GM12875 (cell line): Measurements from ENCODE around the gene ARL15.

Experiments
- H3K4me3 ChIP-seq: one replicate; pipeline ENCODE4 v1.5.1; 2011; ENCODE audit warnings: low read depth, low read length, control low read depth
- CTCF ChIP-seq: IDR thresholded peaks from 2 replicates; pipeline ENCODE4 v1.5.1; 2011; ENCODE audit warnings: low read depth, mild to moderate bottlenecking, control low read depth, inconsistent platforms, low read length, moderate library complexity, borderline replicate concordance; ENCODE audit not compliant: insufficient read depth

ARL15 gene

GRCh38 chr5:54261596-54261995 lies 48.8 kb downstream of the ARL15 start:
- no peak for TF ChIP-seq CTCF
- no peak overlapping the region for H3K4me3 ChIP-seq

GRCh38 chr5:54259981-54260380 lies 50.4 kb downstream of the ARL15 start:
- no peak overlapping the region for H3K4me3 ChIP-seq
- no peak for TF ChIP-seq CTCF

- no peak for TF ChIP-seq CTCF
- no peak overlapping the region for H3K4me3 ChIP-seq
Observed at GRCh38 chr5:54259090-54259489, 51.3 kb downstream of the ARL15 start.

GRCh38 chr5:54257366-54258118 lies 52.8 kb downstream of the ARL15 start:
- H3K4me3 ChIP-seq: no peak overlapping the region
- no peak for TF ChIP-seq CTCF

- 0 out of 2 replicates have a peak, but pooled peaks have one; percentile 2 for TF ChIP-seq CTCF
- no peak overlapping the region for H3K4me3 ChIP-seq
Observed at GRCh38 chr5:54254482-54255198, 55.7 kb downstream of the ARL15 start.

GRCh38 chr5:54251981-54252380 lies 58.4 kb downstream of the ARL15 start:
- no peak overlapping the region for H3K4me3 ChIP-seq
- no peak for TF ChIP-seq CTCF

- no peak for TF ChIP-seq CTCF
- H3K4me3 ChIP-seq: no peak overlapping the region
Observed at GRCh38 chr5:54249210-54250028, 61.0 kb downstream of the ARL15 start.
